ENCODE measurements around the gene RAPGEF5.

- TF ChIP-seq EZH2phosphoT487 (IDR thresholded peaks at IDR 0.05; ENCODE audit: borderline replicate concordance) (no peak), CTCF (IDR thresholded peaks at IDR 0.05 in 2 of 3, conservative IDR thresholded peaks at IDR 0.05 in 1 of 3; ENCODE audit: borderline replicate concordance in 1 of 3, insufficient read depth in 1 of 3, low read depth in 2 of 3, low read length in 2 of 3) (no peak), RAD21 (IDR thresholded peaks at IDR 0.05; ENCODE audit: low read depth) (no peak), EZH2 (IDR thresholded peaks at IDR 0.05) (no peak), SIN3A (IDR thresholded peaks at IDR 0.05; ENCODE audit: low read depth) (no peak), YY1 (IDR thresholded peaks at IDR 0.05; ENCODE audit: extremely low read depth, insufficient replicate concordance, low read depth, low read length) (no peak), REST (IDR thresholded peaks at IDR 0.05; ENCODE audit: low read depth) (no peak), POLR2A (IDR thresholded peaks at IDR 0.05; ENCODE audit: borderline replicate concordance, extremely low read depth, insufficient read depth, insufficient read length) (no peak), MAX (IDR thresholded peaks at IDR 0.05) (no peak), ELF1 (IDR thresholded peaks at IDR 0.05; ENCODE audit: borderline replicate concordance, low read depth) (no peak), ZNF274 (IDR thresholded peaks at IDR 0.05; ENCODE audit: low read depth, low read length) (no peak)
These were observed 29.4 kb upstream of the RAPGEF5 start for GRCh38 chr7:22386206-22386858.
